Measurements from ENCODE around the gene TBC1D16. TPM values are rescaled to one million over a fixed set of nuclear protein-coding genes. Genes with fewer than 3 reads are reported as not detected.
A peak's percentile ranks its signal among the peaks of the same experiment; 100 is the strongest.

TBC1D16 gene
- polyA plus RNA-seq, 1 experiment = 9.0 TPM

DNA sequence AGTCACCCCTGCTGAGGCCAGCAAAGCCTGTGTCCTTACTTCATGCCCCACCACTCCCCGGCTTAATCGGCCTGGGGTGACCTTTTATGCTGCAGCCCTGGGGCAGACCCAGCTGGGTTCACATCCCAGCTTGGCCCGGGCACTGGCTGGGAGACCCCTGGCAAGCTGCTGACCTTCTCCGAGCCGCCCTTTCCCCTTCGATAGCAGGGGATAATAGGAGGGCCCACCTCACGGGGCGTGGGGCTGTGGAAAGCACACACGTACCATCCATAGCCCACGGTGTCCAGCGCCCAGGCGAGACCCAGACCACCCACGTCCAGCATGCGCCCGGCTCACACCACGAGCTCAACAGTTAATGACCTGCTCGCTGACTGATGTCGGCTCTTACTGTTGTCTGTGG lies 26.8 kb downstream of the TBC1D16 start:
- no peak overlapping the region for H3K4me3 ChIP-seq (ENCODE audit: low read depth, low read length)
- H3K27me3 ChIP-seq (ENCODE audit: control insufficient read depth, insufficient read depth, low read length) = no peaks in the 10 kb centered on the region
- TF ChIP-seq, protein P1, sequence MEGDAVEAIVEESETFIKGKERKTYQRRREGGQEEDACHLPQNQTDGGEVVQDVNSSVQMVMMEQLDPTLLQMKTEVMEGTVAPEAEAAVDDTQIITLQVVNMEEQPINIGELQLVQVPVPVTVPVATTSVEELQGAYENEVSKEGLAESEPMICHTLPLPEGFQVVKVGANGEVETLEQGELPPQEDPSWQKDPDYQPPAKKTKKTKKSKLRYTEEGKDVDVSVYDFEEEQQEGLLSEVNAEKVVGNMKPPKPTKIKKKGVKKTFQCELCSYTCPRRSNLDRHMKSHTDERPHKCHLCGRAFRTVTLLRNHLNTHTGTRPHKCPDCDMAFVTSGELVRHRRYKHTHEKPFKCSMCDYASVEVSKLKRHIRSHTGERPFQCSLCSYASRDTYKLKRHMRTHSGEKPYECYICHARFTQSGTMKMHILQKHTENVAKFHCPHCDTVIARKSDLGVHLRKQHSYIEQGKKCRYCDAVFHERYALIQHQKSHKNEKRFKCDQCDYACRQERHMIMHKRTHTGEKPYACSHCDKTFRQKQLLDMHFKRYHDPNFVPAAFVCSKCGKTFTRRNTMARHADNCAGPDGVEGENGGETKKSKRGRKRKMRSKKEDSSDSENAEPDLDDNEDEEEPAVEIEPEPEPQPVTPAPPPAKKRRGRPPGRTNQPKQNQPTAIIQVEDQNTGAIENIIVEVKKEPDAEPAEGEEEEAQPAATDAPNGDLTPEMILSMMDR (IDR thresholded peaks at IDR 0.05; ENCODE audit: insufficient read depth, low read depth, low read length) = no peak
- H3K36me3 ChIP-seq (ENCODE audit: control insufficient read depth, insufficient read depth, low read length) = peaks cover 12% of the 10 kb centered on the region
- ChIA-PET CTCF (interaction anchor here (0.6 to 5.1 kb wide), 36 partner anchors 8 to 266 kb away, joined by 3 to 51 read pairs (median 4); partner anchors contain the start of genes CBX4 and GAA), POLR2A (no interaction called here)
- no peak for DNase-seq (ENCODE audit: low read depth)

DNA sequence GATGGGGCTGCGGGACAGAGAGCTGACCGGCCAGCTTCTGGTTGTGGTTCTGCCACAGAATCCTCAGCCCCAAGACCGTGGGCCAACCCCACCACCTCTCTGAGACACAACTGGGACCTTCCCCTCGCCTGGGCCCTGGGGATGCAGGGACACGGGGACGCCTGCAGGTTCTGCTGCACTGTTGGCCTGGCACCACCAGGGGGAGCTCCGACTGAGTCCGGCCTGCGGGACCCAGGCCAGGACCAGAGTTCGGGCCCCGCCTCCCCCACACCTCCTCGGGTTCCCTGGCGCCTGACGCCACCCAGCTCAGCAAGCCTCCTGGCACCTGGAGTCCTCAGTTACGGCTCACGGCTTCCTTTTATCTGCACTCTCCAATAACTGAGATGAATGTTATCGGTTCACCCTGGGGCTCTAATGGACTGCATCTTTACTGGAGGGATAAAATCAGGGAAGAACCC lies 27.3 kb downstream of the TBC1D16 start:
- Histone ChIP-seq H3K36me3 (ENCODE audit: control insufficient read depth, insufficient read depth, low read length) (peaks cover 12% of the 10 kb centered on the region), H3K27me3 (ENCODE audit: control insufficient read depth, insufficient read depth, low read length) (no peaks in the 10 kb centered on the region), H3K4me3 (ENCODE audit: low read depth, low read length) (no peak overlapping the region)
- no peak for DNase-seq (ENCODE audit: low read depth)
- ChIA-PET CTCF (interaction anchor here (0.6 to 5.1 kb wide), 35 partner anchors 8 to 266 kb away, joined by 3 to 51 read pairs (median 4); partner anchors contain the start of genes CBX4 and GAA), POLR2A (no interaction called here)
- TF ChIP-seq, protein P1 (IDR thresholded peaks at IDR 0.05; ENCODE audit: insufficient read depth, low read depth, low read length) = peak; percentile 97

DNA sequence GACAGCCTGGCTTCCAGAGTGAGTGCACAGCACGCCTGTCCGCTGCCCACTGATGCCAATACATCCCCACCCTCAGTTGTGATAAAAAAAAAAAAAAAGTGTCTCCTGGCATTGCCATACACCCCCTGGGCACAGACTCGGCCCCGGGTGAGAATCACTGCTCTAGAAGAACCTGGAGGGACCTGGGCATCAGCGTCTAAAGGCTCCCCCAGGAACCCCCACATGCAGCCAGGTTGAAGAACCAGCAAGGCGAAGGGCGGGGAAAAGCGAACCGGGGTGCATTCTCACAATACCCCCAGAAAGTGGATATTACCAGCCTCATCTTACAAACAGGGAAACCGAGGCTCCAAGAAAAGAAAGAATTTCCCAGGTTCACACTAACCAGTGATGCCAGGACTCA lies 27.7 kb downstream of the TBC1D16 start:
- no peaks in the 10 kb centered on the region for H3K27me3 ChIP-seq (ENCODE audit: control insufficient read depth, insufficient read depth, low read length)
- DNase-seq (ENCODE audit: low read depth) = no peak
- TF ChIP-seq, protein P1 (IDR thresholded peaks at IDR 0.05; ENCODE audit: insufficient read depth, low read depth, low read length) = no peak

DNA sequence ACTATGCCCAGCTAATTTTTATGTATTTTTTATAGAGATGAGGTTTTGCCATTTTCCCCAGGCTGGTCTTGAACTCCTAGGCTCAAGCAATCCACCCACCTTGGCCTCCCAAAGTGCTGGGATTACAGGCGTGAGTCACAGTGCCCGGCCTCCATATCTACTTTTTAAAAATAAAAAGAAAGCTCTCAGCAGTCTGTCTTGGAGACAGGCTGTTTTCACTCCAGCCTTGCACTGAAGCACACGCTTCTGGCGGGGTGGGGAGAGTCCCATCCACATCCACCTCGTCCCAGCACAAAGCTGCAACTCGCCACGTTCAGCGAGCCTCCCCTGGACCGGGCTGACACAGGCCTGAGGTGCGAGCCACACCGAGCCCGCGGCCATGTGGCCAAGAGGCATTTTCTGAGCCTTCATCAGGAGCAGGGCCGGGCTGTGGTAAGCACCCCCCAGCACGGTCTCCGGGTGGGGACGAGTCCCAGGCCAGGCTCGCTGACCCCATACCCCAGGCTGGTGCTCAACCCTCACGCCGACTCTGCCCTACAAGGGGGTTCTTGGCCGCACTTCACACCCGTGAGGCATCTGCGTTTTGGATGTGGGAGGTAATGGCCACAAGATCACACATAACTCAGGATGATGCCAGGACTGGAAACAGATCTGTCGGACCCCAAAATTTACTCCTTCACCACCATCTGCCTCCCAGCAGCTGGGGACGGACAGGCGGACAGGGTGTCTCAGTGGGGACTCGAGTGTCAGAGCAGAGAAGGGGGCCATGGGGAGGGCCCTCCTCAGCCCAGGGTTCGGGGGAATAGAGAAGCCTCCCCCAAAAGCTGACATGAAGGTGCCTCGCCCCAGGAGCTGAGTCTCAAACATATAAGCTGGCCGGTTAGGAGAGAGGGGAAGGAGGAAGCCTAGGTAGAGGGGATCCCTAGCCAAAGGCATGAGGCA lies 28.6 kb downstream of the TBC1D16 start:
- no peaks in the 10 kb centered on the region for H3K27me3 ChIP-seq (ENCODE audit: control insufficient read depth, insufficient read depth, low read length)
- POLR2A ChIA-PET = no interaction called here
- H3K36me3 ChIP-seq (ENCODE audit: control insufficient read depth, insufficient read depth, low read length) = peaks cover 15% of the 10 kb centered on the region
- TF ChIP-seq, protein P1 (IDR thresholded peaks at IDR 0.05; ENCODE audit: insufficient read depth, low read depth, low read length) = no peak
- DNase-seq (ENCODE audit: low read depth) = no peak
- CTCF ChIA-PET = interaction anchor here (0.7 to 5.1 kb wide), 16 partner anchors 9 to 218 kb away, joined by 3 to 51 read pairs (median 6); partner anchors contain the start of gene GAA
- no peak overlapping the region for H3K4me3 ChIP-seq (ENCODE audit: low read depth, low read length)

More for the DNA sequence above, 27.7 kb downstream of the TBC1D16 start:
- Histone ChIP-seq H3K36me3 (ENCODE audit: control insufficient read depth, insufficient read depth, low read length) (peaks cover 12% of the 10 kb centered on the region), H3K4me3 (ENCODE audit: low read depth, low read length) (no peak overlapping the region)
- POLR2A ChIA-PET = no interaction called here
- CTCF ChIA-PET = interaction anchor here (0.6 to 5.1 kb wide), 30 partner anchors 8 to 264 kb away, joined by 3 to 51 read pairs (median 5); partner anchors contain the start of genes CBX4 and GAA

DNA sequence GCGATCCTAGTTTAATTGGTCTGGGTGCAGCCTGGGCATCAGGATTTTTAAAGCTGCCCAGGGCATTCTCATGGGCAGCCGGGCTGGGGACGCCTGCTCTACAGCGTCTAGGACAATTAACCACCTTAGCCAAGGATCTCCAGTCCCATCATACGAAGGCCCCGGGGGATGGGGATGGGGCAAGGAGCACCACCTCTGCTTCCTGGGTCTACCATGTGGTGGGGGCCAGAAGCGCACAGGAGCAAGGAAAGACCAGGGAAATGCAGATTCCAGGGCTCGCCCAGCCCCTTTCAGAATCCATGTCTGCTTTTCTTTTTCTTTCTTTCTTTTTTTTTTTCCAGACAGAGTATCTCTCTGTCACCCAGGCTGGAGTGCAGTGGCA lies 29.3 kb downstream of the TBC1D16 start:
- no peak overlapping the region for H3K4me3 ChIP-seq (ENCODE audit: low read depth, low read length)
- POLR2A ChIA-PET = no interaction called here
- no peaks in the 10 kb centered on the region for H3K27me3 ChIP-seq (ENCODE audit: control insufficient read depth, insufficient read depth, low read length)
- TF ChIP-seq, protein P1 (IDR thresholded peaks at IDR 0.05; ENCODE audit: insufficient read depth, low read depth, low read length) = no peak
- CTCF ChIA-PET = interaction anchor here (0.8 to 5.1 kb wide), 11 partner anchors 9 to 217 kb away, joined by 3 to 51 read pairs (median 9); no protein-coding TSS in a partner anchor
- DNase-seq (ENCODE audit: low read depth) = no peak
- H3K36me3 ChIP-seq (ENCODE audit: control insufficient read depth, insufficient read depth, low read length) = peaks cover 15% of the 10 kb centered on the region
